GM21390 (cell line): ENCODE results near the gene FNDC11.

Experiments
- ATAC-seq: cut with Tn5 transposase; IDR thresholded peaks from one replicate; pipeline ENCODE4 v1.9.1; 2021; ENCODE audit not compliant: unreplicated experiment

FNDC11 gene

GRCh38 chr20:63522981-63523611 lies 30.9 kb upstream of the FNDC11 start:
- no peak for ATAC-seq

- no peak for ATAC-seq
Observed at GRCh38 chr20:63525185-63525584, 28.8 kb upstream of the FNDC11 start.

GRCh38 chr20:63525971-63526370 lies 28.0 kb upstream of the FNDC11 start:
- no peak for ATAC-seq

- no peak for ATAC-seq
Observed at GRCh38 chr20:63527184-63527583, 26.8 kb upstream of the FNDC11 start.

- ATAC-seq: no peak
Observed at GRCh38 chr20:63529180-63529860, 24.6 kb upstream of the FNDC11 start.

- no peak for ATAC-seq
Observed at GRCh38 chr20:63529861-63530787, 23.8 kb upstream of the FNDC11 start.

- no peak for ATAC-seq
Observed at GRCh38 chr20:63530788-63531160, 23.2 kb upstream of the FNDC11 start.

- no peak for ATAC-seq
Observed at GRCh38 chr20:63531686-63532448, 22.1 kb upstream of the FNDC11 start.

- no peak for ATAC-seq
Observed at GRCh38 chr20:63532449-63532971, 21.4 kb upstream of the FNDC11 start.

GRCh38 chr20:63533388-63533787 lies 20.6 kb upstream of the FNDC11 start:
- no peak for ATAC-seq

GRCh38 chr20:63533871-63534393 lies 20.0 kb upstream of the FNDC11 start:
- ATAC-seq: no peak

- no peak for ATAC-seq
Observed at GRCh38 chr20:63534427-63534830, 19.5 kb upstream of the FNDC11 start.

GRCh38 chr20:63534831-63535651 lies 18.9 kb upstream of the FNDC11 start:
- ATAC-seq: no peak

- ATAC-seq: no peak
Observed at GRCh38 chr20:63536241-63536977, 17.6 kb upstream of the FNDC11 start.

GRCh38 chr20:63536997-63537524 lies 16.9 kb upstream of the FNDC11 start, which contains the start of gene PTK6:
TSS of gene PTK6 (minus strand) at chr20:63537376. CDS start at chr20:63537314, 62 bp downstream.
- peak; percentile 15 for ATAC-seq

- ATAC-seq: peak; percentile 82
Observed at GRCh38 chr20:63537525-63538203, 16.3 kb upstream of the FNDC11 start.

GRCh38 chr20:63538204-63539091 lies 15.5 kb upstream of the FNDC11 start:
- ATAC-seq: no peak
